GM23338 (cell line): ENCODE data around the gene UBXN1. TPM values are rescaled to one million over a fixed set of nuclear protein-coding genes. Genes with fewer than 3 reads are reported as not detected.

Experiments
- ATAC-seq: fragments of 200-7000 bp; cut with Tn5 transposase; 3 replicates; pipeline ENCODE4 v1.9.1; 2020
- DNase-seq: peaks from one replicate; pipeline ENCODE4 v3.0.0-alpha.2; 2015; ENCODE audit warnings: low spot score
- H2AFZ ChIP-seq: fragments of 200-600 bp; sonication (generic); 2 replicates; pipeline ENCODE4 v1.8.0; 2016; ENCODE audit warnings: antibody characterized with exemption, mild to moderate bottlenecking, moderate library complexity
- H3F3A ChIP-seq: fragments of 200-600 bp; sonication (generic); replicated peaks from 2 replicates; pipeline ENCODE4 v1.8.0; 2017; ENCODE audit warnings: antibody characterized with exemption, mixed run types, low read depth
- H3K27ac ChIP-seq: fragments of 200-600 bp; sonication (generic); 2 replicates; pipeline ENCODE4 v1.6.1; 2016; ENCODE audit warnings: low read depth
- H3K27me3 ChIP-seq: fragments of 200-600 bp; sonication (generic); 2 replicates; pipeline ENCODE4 v1.8.0; 2016; ENCODE audit warnings: mild to moderate bottlenecking, mixed run types, moderate library complexity; ENCODE audit not compliant: insufficient read depth
- H3K36me3 ChIP-seq: fragments of 200-600 bp; sonication (generic); 2 replicates; pipeline ENCODE4 v1.8.0; 2016; ENCODE audit warnings: mild to moderate bottlenecking; ENCODE audit not compliant: insufficient read depth
- H3K4me1 ChIP-seq: fragments of 200-600 bp; sonication (generic); 2 replicates; pipeline ENCODE4 v1.8.0; 2016; ENCODE audit warnings: mild to moderate bottlenecking, moderate library complexity; ENCODE audit not compliant: insufficient read depth
- H3K4me2 ChIP-seq: fragments of 200-600 bp; sonication (generic); 2 replicates; pipeline ENCODE4 v1.7.1; 2017; ENCODE audit warnings: mixed run types
- H3K4me3 ChIP-seq: fragments of 200-600 bp; sonication (generic); 2 replicates; pipeline ENCODE4 v1.6.1; 2016; ENCODE audit warnings: mixed run types
- H3K79me2 ChIP-seq: fragments of 200-600 bp; sonication (generic); replicated peaks from 2 replicates; pipeline ENCODE4 v1.8.0; 2017; ENCODE audit warnings: mild to moderate bottlenecking; ENCODE audit not compliant: insufficient read depth
- H3K9me2 ChIP-seq: fragments of 200-600 bp; sonication (generic); 2 replicates; pipeline ENCODE4 v1.8.0; 2017; ENCODE audit not compliant: insufficient read depth
- H4K20me1 ChIP-seq: fragments of 200-600 bp; sonication (generic); replicated peaks from 2 replicates; pipeline ENCODE4 v1.8.0; 2017; ENCODE audit warnings: mild to moderate bottlenecking; ENCODE audit not compliant: insufficient read depth
- H3K27ac Mint-ChIP-seq: 2 replicates; pipeline ENCODE4 v1.8.0; 2020; ENCODE audit warnings: inconsistent platforms, mild to moderate bottlenecking, moderate library complexity, mixed read lengths
- H3K27me3 Mint-ChIP-seq: 3 replicates; pipeline ENCODE4 v1.8.0; 2022; ENCODE audit warnings: low read depth, mild to moderate bottlenecking, moderate library complexity, mixed read lengths, inconsistent platforms; ENCODE audit not compliant: insufficient read depth, poor library complexity
- H3K36me3 Mint-ChIP-seq: 3 replicates; pipeline ENCODE4 v1.8.0; 2021; ENCODE audit warnings: low read depth, mild to moderate bottlenecking, inconsistent platforms, moderate library complexity, mixed read lengths
- H3K4me1 Mint-ChIP-seq: 3 replicates; pipeline ENCODE4 v1.8.0; 2020; ENCODE audit warnings: mild to moderate bottlenecking, inconsistent platforms, mixed read lengths
- H3K4me3 Mint-ChIP-seq: 3 replicates; pipeline ENCODE4 v1.8.0; 2021; ENCODE audit warnings: moderate library complexity, mild to moderate bottlenecking, inconsistent platforms, mixed read lengths
- H3K9me3 Mint-ChIP-seq: 3 replicates; pipeline ENCODE4 v1.8.0; 2020; ENCODE audit warnings: moderate library complexity, mild to moderate bottlenecking, inconsistent platforms, mixed read lengths
- JUNB ChIP-seq: IDR thresholded peaks from one replicate; pipeline ENCODE4 v1.6.1; 2016; ENCODE audit warnings: antibody characterized with exemption; ENCODE audit not compliant: unreplicated experiment
- NANOG ChIP-seq: IDR thresholded peaks from 2 replicates; pipeline ENCODE4 v1.6.1; 2016; ENCODE audit warnings: antibody characterized with exemption, borderline replicate concordance
- STAT1 ChIP-seq: IDR thresholded peaks from one replicate; pipeline ENCODE4 v1.6.1; 2016; ENCODE audit warnings: antibody characterized with exemption; ENCODE audit not compliant: unreplicated experiment
- ZNF331 ChIP-seq: fragments of 250-450 bp; sonication (Bioruptor Pico); IDR thresholded peaks from 2 replicates; pipeline ENCODE4 v1.5.0; 2020; ENCODE audit warnings: low read depth, mild to moderate bottlenecking, moderate library complexity
- polyA plus RNA-seq: library from polyadenylated mRNA; unstranded; fragments of >200 nt; fragmentation: Nextera tagmentation; extraction: Ambion mirVana; gene quantifications from 2 replicates; pipeline ENCODE4 v1.2.1, GENCODE V29; 2016
- total RNA-seq: library from RNA; depleted of rRNA; stranded (reverse); fragments of >200 nt; shearing (Covaris generic); gene quantifications from 2 replicates; pipeline ENCODE4 v1.2.3, GENCODE V29; 2014
- TF ChIP-seq, protein P1 (sequence below): fragments of 250-450 bp; sonication (Bioruptor Pico); IDR thresholded peaks from 2 replicates; pipeline ENCODE4 v1.5.0; 2020; ENCODE audit warnings: mild to moderate bottlenecking, moderate library complexity

Gene UBXN1
- total and polyA plus RNA-seq, 2 experiments from 2014 or later = 126 to 132 TPM

GRCh38 chr11:62719302-62719978 lies 40.6 kb upstream of the UBXN1 start (continued):
- TF ChIP-seq, protein P1, sequence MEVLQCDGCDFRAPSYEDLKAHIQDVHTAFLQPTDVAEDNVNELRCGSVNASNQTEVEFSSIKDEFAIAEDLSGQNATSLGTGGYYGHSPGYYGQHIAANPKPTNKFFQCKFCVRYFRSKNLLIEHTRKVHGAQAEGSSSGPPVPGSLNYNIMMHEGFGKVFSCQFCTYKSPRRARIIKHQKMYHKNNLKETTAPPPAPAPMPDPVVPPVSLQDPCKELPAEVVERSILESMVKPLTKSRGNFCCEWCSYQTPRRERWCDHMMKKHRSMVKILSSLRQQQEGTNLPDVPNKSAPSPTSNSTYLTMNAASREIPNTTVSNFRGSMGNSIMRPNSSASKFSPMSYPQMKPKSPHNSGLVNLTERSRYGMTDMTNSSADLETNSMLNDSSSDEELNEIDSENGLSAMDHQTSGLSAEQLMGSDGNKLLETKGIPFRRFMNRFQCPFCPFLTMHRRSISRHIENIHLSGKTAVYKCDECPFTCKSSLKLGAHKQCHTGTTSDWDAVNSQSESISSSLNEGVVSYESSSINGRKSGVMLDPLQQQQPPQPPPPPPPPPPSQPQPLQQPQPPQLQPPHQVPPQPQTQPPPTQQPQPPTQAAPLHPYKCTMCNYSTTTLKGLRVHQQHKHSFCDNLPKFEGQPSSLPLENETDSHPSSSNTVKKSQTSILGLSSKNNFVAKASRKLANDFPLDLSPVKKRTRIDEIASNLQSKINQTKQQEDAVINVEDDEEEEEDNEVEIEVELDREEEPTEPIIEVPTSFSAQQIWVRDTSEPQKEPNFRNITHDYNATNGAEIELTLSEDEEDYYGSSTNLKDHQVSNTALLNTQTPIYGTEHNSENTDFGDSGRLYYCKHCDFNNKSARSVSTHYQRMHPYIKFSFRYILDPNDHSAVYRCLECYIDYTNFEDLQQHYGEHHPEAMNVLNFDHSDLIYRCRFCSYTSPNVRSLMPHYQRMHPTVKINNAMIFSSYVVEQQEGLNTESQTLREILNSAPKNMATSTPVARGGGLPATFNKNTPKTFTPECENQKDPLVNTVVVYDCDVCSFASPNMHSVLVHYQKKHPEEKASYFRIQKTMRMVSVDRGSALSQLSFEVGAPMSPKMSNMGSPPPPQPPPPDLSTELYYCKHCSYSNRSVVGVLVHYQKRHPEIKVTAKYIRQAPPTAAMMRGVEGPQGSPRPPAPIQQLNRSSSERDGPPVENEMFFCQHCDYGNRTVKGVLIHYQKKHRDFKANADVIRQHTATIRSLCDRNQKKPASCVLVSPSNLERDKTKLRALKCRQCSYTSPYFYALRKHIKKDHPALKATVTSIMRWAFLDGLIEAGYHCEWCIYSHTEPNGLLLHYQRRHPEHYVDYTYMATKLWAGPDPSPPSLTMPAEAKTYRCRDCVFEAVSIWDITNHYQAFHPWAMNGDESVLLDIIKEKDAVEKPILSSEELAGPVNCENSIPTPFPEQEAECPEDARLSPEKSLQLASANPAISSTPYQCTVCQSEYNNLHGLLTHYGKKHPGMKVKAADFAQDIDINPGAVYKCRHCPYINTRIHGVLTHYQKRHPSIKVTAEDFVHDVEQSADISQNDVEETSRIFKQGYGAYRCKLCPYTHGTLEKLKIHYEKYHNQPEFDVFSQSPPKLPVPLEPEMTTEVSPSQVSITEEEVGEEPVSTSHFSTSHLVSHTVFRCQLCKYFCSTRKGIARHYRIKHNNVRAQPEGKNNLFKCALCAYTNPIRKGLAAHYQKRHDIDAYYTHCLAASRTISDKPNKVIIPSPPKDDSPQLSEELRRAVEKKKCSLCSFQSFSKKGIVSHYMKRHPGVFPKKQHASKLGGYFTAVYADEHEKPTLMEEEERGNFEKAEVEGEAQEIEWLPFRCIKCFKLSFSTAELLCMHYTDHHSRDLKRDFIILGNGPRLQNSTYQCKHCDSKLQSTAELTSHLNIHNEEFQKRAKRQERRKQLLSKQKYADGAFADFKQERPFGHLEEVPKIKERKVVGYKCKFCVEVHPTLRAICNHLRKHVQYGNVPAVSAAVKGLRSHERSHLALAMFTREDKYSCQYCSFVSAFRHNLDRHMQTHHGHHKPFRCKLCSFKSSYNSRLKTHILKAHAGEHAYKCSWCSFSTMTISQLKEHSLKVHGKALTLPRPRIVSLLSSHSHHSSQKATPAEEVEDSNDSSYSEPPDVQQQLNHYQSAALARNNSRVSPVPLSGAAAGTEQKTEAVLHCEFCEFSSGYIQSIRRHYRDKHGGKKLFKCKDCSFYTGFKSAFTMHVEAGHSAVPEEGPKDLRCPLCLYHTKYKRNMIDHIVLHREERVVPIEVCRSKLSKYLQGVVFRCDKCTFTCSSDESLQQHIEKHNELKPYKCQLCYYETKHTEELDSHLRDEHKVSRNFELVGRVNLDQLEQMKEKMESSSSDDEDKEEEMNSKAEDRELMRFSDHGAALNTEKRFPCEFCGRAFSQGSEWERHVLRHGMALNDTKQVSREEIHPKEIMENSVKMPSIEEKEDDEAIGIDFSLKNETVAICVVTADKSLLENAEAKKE (CRISPR knock-in tag) = no peak
- TF ChIP-seq NANOG (no peak), STAT1 (no peak), ZNF331 (CRISPR knock-in tag) (no peak)

DNA sequence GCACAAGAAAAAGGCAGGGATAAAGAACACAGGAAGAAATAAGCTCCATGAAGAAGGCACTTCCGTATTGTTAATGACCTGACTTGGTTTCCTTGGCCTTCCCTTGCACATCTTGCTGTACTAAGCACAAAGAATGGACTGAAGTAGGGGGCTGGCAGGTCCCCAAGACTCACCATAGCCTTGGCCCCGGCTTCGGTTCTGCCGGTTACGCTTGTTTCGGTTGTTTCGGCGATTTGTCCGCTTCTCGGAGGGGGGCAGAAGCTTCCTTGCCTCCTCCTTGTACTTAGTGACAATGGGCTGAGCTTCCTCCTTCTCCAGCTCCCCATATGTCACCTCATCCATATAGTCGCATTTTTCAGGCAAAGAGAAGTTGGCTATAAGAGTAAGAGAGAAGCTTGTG lies 37.9 kb upstream of the UBXN1 start:
- H3K36me3 Mint-ChIP-seq = peaks cover 95% of the 10 kb centered on the region
- peaks cover 60% of the 10 kb centered on the region for H3F3A ChIP-seq
- H3K27ac ChIP-seq = no peak overlapping the region
- peaks cover 3% of the 10 kb centered on the region; the same call in 1 of the 2 replicates for H3K4me1 ChIP-seq
- no peak overlapping the region for H3K4me3 ChIP-seq
- H3K4me1 Mint-ChIP-seq = peaks cover 47% of the 10 kb centered on the region
- DNase-seq (no peak), ATAC-seq (no peak)
- no peak overlapping the region for H3K27ac Mint-ChIP-seq
- no peak overlapping the region for H2AFZ ChIP-seq
- no peaks in the 10 kb centered on the region for H3K9me2 ChIP-seq
- peaks cover 88% of the 10 kb centered on the region for H3K36me3 ChIP-seq
- no peaks in the 10 kb centered on the region for H3K9me3 Mint-ChIP-seq
- H3K27me3 Mint-ChIP-seq = no peaks in the 10 kb centered on the region
- no peaks in the 10 kb centered on the region for H3K27me3 ChIP-seq
- H4K20me1 ChIP-seq = peaks cover 24% of the 10 kb centered on the region
- H3K4me2 ChIP-seq = no peak overlapping the region
- peaks cover 37% of the 10 kb centered on the region for H3K79me2 ChIP-seq
- H3K4me3 Mint-ChIP-seq = no peak overlapping the region
- TF ChIP-seq, protein P1 (CRISPR knock-in tag) = no peak
- TF ChIP-seq STAT1 (no peak), JUNB (no peak)
